ENCODE results near the gene FNBP1.
"Not testable (repeated sequence)": the region's sequence is repeated elsewhere in the genome, so short reads cannot be mapped to it uniquely, and the experiment has no call there.

DNA sequence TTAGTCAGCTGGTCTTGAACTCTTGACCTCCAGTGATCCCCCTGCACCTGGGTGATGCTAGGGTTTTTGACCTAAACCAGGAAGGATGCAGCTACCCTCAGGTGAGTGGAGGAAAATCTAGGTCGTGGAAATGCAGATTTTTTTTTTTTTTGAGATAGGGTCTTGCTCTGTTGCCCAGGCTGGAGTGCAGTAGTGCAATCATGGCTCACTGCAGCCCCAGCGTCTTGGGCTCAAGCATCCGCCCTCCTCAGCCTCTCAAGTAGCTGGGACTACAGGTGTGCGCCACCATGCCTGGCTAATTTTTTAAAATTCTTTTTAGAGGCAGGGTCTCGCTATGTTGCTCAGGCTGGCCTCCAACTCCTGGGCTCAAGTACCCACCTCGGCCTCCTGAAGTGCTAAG is 51.9 kb downstream of the FNBP1 start:
- TF ChIP-seq, protein P1, sequence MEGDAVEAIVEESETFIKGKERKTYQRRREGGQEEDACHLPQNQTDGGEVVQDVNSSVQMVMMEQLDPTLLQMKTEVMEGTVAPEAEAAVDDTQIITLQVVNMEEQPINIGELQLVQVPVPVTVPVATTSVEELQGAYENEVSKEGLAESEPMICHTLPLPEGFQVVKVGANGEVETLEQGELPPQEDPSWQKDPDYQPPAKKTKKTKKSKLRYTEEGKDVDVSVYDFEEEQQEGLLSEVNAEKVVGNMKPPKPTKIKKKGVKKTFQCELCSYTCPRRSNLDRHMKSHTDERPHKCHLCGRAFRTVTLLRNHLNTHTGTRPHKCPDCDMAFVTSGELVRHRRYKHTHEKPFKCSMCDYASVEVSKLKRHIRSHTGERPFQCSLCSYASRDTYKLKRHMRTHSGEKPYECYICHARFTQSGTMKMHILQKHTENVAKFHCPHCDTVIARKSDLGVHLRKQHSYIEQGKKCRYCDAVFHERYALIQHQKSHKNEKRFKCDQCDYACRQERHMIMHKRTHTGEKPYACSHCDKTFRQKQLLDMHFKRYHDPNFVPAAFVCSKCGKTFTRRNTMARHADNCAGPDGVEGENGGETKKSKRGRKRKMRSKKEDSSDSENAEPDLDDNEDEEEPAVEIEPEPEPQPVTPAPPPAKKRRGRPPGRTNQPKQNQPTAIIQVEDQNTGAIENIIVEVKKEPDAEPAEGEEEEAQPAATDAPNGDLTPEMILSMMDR (IDR thresholded peaks at IDR 0.05; ENCODE audit: insufficient read depth, low read length), result not testable (repeated sequence)
- not testable (repeated sequence) for TF ChIP-seq POLR2AphosphoS5 (IDR thresholded peaks at IDR 0.05; ENCODE audit: low read depth)
